ENCODE data around the gene ZMYM4.
A peak's percentile ranks its signal among the peaks of the same experiment; 100 is the strongest.

Gene ZMYM4

DNA sequence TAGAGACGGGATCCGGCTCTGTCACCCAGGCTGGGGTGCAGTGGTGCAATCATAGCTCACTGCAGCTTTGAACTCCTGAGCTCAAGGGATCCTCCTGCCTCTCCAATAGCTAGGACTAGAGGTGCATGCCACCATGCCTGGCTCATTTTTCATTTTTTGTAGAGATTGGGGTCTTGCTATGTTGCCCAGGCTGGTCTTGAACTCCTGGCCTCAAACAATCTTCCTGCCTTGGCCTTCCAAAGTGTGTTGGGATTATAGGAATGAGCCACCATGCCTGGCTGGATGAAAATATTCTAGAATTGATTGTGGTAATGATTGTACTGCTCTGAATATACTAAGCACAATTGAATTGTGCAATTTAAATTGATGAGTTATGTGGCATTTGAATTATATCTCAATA lies 21.9 kb downstream of the ZMYM4 start:
- Histone ChIP-seq H3K9me3 (ENCODE audit: insufficient read depth, low read depth, low read length) (no peaks in the 10 kb centered on the region), H3K4me2 (ENCODE audit: low read depth, low read length, poor library complexity, severe bottlenecking) (no peak overlapping the region), H3K9ac (ENCODE audit: low read depth, low read length, poor library complexity, severe bottlenecking) (no peak overlapping the region), H3K4me1 (ENCODE audit: insufficient read depth, low read length, poor library complexity, severe bottlenecking) (peaks cover 14% of the 10 kb centered on the region), H3K79me2 (ENCODE audit: insufficient read depth, low read length) (peaks cover 61% of the 10 kb centered on the region), H3K27me3 (ENCODE audit: insufficient read depth, low read length, poor library complexity, severe bottlenecking) (no peaks in the 10 kb centered on the region), H2AFZ (ENCODE audit: low read length) (no peak overlapping the region), H3K36me3 (ENCODE audit: insufficient read depth, low read length) (peaks cover 24% of the 10 kb centered on the region; the same call in 1 of the 2 replicates), H4K20me1 (ENCODE audit: insufficient read depth, low read length, poor library complexity, severe bottlenecking) (peaks cover 25% of the 10 kb centered on the region), H3K4me3 (ENCODE audit: low read length, poor library complexity, severe bottlenecking) (no peak overlapping the region), H3K9me2 (replicated peaks; ENCODE audit: low read depth, low read length) (no peaks in the 10 kb centered on the region), H3F3A (ENCODE audit: low read depth) (peaks cover 7% of the 10 kb centered on the region; the same call in 1 of the 2 replicates)
- TF ChIP-seq EZH2phosphoT487 (IDR thresholded peaks at IDR 0.05; ENCODE audit: borderline replicate concordance): no peak
- TF ChIP-seq, protein P1, sequence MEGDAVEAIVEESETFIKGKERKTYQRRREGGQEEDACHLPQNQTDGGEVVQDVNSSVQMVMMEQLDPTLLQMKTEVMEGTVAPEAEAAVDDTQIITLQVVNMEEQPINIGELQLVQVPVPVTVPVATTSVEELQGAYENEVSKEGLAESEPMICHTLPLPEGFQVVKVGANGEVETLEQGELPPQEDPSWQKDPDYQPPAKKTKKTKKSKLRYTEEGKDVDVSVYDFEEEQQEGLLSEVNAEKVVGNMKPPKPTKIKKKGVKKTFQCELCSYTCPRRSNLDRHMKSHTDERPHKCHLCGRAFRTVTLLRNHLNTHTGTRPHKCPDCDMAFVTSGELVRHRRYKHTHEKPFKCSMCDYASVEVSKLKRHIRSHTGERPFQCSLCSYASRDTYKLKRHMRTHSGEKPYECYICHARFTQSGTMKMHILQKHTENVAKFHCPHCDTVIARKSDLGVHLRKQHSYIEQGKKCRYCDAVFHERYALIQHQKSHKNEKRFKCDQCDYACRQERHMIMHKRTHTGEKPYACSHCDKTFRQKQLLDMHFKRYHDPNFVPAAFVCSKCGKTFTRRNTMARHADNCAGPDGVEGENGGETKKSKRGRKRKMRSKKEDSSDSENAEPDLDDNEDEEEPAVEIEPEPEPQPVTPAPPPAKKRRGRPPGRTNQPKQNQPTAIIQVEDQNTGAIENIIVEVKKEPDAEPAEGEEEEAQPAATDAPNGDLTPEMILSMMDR (conservative IDR thresholded peaks at IDR 0.05; ENCODE audit: low read length): no peak

DNA sequence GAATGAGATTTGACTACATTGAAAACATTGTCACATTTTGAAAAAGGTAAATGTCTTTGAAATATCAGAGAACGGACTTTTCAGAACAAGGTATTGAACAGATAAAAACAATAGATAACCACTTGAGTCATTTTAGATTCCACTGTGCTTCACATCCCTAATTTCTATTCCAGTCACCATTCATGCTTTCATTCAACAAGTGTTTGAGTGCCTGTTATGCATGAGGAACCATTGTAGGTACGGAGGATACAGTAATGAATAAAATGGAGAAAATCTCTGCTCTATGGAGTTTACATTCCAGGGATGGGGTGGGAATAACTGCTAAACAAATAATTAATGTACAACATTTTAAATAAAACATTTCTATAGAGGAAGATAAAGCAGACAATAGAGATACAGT lies 26.3 kb downstream of the ZMYM4 start:
- TF ChIP-seq EZH2phosphoT487 (IDR thresholded peaks at IDR 0.05; ENCODE audit: borderline replicate concordance): no peak
- TF ChIP-seq, protein P1 (conservative IDR thresholded peaks at IDR 0.05; ENCODE audit: low read length): no peak
- H3K79me2 ChIP-seq (ENCODE audit: insufficient read depth, low read length): peaks cover 42% of the 10 kb centered on the region; the same call in 1 of the 2 replicates
- H3K36me3 ChIP-seq (ENCODE audit: insufficient read depth, low read length): peaks cover 47% of the 10 kb centered on the region; the same call in 1 of the 2 replicates

DNA sequence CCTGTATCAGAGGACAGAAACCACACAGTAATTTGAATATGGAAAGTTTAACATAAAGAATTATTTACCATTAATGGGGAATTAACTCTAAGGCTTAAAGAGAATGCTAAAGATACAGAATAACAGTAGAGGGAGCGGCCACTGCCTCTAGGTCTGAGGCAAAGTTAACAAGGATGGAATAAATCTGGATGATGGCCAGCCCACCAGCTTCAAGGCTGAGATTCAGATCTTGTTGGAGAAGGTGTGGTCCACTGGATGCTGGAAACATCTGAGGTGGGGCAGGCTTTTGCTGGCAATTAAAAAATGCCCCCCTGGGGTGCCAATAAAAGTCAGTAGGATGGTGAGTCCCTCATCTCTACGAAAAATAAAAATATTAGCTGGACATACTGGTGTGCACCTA lies 29.4 kb downstream of the ZMYM4 start:
- Histone ChIP-seq H3K4me3 (ENCODE audit: low read length, poor library complexity, severe bottlenecking) (no peak overlapping the region), H3F3A (ENCODE audit: low read depth) (0 out of 2 replicates have a peak, but pooled peaks cover 3% of the 10 kb centered on the region), H3K9me3 (ENCODE audit: insufficient read depth, low read depth, low read length) (no peaks in the 10 kb centered on the region), H3K9ac (ENCODE audit: low read depth, low read length, poor library complexity, severe bottlenecking) (peak overlapping the region; percentile 45), H3K9me2 (replicated peaks; ENCODE audit: low read depth, low read length) (no peaks in the 10 kb centered on the region), H2AFZ (ENCODE audit: low read length) (no peak overlapping the region), H3K4me2 (ENCODE audit: low read depth, low read length, poor library complexity, severe bottlenecking) (no peak overlapping the region), H3K27me3 (ENCODE audit: insufficient read depth, low read length, poor library complexity, severe bottlenecking) (no peaks in the 10 kb centered on the region), H4K20me1 (ENCODE audit: insufficient read depth, low read length, poor library complexity, severe bottlenecking) (no peaks in the 10 kb centered on the region), H3K79me2 (ENCODE audit: insufficient read depth, low read length) (peaks cover 29% of the 10 kb centered on the region; the same call in 1 of the 2 replicates), H3K4me1 (ENCODE audit: insufficient read depth, low read length, poor library complexity, severe bottlenecking) (peaks cover 4% of the 10 kb centered on the region), H3K36me3 (ENCODE audit: insufficient read depth, low read length) (peaks cover 34% of the 10 kb centered on the region; the same call in 1 of the 2 replicates)
- TF ChIP-seq EZH2phosphoT487 (IDR thresholded peaks at IDR 0.05; ENCODE audit: borderline replicate concordance): no peak
- TF ChIP-seq, protein P1 (conservative IDR thresholded peaks at IDR 0.05; ENCODE audit: low read length): no peak

More for the DNA sequence above, 26.3 kb downstream of the ZMYM4 start:
- Histone ChIP-seq H3K9me2 (replicated peaks; ENCODE audit: low read depth, low read length) (no peaks in the 10 kb centered on the region), H3K4me3 (ENCODE audit: low read length, poor library complexity, severe bottlenecking) (no peak overlapping the region), H3K4me1 (ENCODE audit: insufficient read depth, low read length, poor library complexity, severe bottlenecking) (peaks cover 4% of the 10 kb centered on the region), H3K9me3 (ENCODE audit: insufficient read depth, low read depth, low read length) (no peaks in the 10 kb centered on the region), H2AFZ (ENCODE audit: low read length) (no peak overlapping the region), H3K27me3 (ENCODE audit: insufficient read depth, low read length, poor library complexity, severe bottlenecking) (no peaks in the 10 kb centered on the region), H4K20me1 (ENCODE audit: insufficient read depth, low read length, poor library complexity, severe bottlenecking) (no peaks in the 10 kb centered on the region), H3F3A (ENCODE audit: low read depth) (0 out of 2 replicates have a peak, but pooled peaks cover 3% of the 10 kb centered on the region), H3K4me2 (ENCODE audit: low read depth, low read length, poor library complexity, severe bottlenecking) (no peak overlapping the region), H3K9ac (ENCODE audit: low read depth, low read length, poor library complexity, severe bottlenecking) (no peak overlapping the region)
